ENCODE results near the gene CDC14A. TPM values are rescaled to one million over a fixed set of nuclear protein-coding genes. Genes with fewer than 3 reads are reported as not detected.

The CDC14A gene
- total RNA-seq, 2 donors from 2014 or later = 10.6 to 11.3 TPM

DNA sequence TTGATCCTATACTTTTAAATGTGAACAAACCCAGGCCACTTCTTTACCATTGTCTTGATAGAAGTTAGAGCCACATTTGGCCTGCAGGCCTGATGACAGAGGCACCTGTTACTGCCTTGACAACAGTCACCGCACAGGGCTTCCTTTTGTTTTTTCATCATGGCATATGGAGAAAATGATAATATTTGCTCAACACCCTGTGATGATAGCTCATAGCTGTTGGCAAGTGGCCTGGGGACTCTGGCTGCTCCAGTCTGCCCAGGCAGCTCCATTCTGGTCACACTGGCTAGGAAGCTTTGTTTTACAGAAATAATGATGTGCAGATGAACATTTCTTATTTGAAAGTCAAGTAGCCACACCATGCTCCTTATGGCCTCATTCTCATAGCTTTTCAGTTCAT, 96.1 kb downstream of the CDC14A start:
- ATAC-seq (ENCODE audit: insufficient number of reproducible peaks, low FRiP score, low read depth) = no peak
- Histone ChIP-seq H3K36me3 (no peaks in the 10 kb centered on the region), H3K4me1 (ENCODE audit: control insufficient read depth in 1 of 2, low read depth in 2 of 2) (no peaks in the 10 kb centered on the region), H3K4me3 (no peak overlapping the region), H3K27me3 (replicated peaks; ENCODE audit: insufficient read depth) (no peaks in the 10 kb centered on the region), H3K27ac (no peak overlapping the region), H3K9me3 (no peaks in the 10 kb centered on the region)
- DNase-seq (ENCODE audit: low spot score) = no peak
- TF ChIP-seq, protein P1, sequence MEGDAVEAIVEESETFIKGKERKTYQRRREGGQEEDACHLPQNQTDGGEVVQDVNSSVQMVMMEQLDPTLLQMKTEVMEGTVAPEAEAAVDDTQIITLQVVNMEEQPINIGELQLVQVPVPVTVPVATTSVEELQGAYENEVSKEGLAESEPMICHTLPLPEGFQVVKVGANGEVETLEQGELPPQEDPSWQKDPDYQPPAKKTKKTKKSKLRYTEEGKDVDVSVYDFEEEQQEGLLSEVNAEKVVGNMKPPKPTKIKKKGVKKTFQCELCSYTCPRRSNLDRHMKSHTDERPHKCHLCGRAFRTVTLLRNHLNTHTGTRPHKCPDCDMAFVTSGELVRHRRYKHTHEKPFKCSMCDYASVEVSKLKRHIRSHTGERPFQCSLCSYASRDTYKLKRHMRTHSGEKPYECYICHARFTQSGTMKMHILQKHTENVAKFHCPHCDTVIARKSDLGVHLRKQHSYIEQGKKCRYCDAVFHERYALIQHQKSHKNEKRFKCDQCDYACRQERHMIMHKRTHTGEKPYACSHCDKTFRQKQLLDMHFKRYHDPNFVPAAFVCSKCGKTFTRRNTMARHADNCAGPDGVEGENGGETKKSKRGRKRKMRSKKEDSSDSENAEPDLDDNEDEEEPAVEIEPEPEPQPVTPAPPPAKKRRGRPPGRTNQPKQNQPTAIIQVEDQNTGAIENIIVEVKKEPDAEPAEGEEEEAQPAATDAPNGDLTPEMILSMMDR (IDR thresholded peaks at IDR 0.05) = no peak

DNA sequence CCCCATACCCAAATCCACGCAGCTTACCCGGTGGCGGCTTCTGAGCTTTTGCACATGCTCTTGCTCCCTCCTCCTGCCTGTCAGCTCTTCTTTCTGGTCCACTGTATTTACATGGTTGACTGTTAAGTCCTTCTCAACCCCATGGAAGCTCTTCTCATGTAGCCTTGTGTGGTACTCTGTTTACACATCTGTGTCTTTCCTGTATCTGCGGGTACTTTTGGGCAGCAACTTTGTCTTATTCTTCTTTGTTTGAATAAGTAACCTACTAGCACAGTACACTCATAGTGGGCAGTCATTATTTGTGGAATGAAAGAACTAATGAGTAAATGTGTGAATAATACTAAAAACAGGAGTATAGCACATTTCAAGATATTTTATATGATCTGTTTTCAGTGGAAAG, 97.2 kb downstream of the CDC14A start:
- no peak for DNase-seq (ENCODE audit: low spot score)
- Histone ChIP-seq H3K27me3 (replicated peaks; ENCODE audit: insufficient read depth) (no peaks in the 10 kb centered on the region), H3K27ac (no peak overlapping the region), H3K4me3 (no peak overlapping the region), H3K4me1 (ENCODE audit: control insufficient read depth in 1 of 2, low read depth in 2 of 2) (no peaks in the 10 kb centered on the region), H3K9me3 (no peaks in the 10 kb centered on the region), H3K36me3 (no peaks in the 10 kb centered on the region)
- TF ChIP-seq, protein P1 (IDR thresholded peaks at IDR 0.05) = no peak
- ATAC-seq (ENCODE audit: insufficient number of reproducible peaks, low FRiP score, low read depth) = no peak

DNA sequence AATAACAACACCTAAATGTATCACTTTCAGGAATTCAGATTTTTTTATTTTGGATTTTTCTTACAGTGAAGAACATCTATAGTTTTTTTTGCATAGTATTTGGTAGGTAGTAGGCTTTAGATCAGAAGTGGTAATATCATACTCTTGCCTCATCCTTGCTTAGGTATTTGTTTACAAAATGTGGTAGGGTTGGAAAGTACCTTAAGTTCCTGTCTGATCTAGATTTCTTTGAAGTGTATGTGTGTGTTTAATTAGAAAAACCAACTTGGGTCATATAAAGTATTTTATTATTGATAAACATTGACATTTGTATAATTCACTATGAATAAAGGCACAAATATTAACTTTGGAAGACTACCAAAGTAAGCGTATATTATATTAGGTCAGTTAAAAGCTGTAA, 100.3 kb downstream of the CDC14A start:
- Histone ChIP-seq H3K27ac (no peak overlapping the region), H3K36me3 (no peaks in the 10 kb centered on the region), H3K4me3 (no peak overlapping the region), H3K9me3 (no peaks in the 10 kb centered on the region), H3K4me1 (ENCODE audit: control insufficient read depth in 1 of 2, low read depth in 2 of 2) (no peaks in the 10 kb centered on the region), H3K27me3 (replicated peaks; ENCODE audit: insufficient read depth) (no peaks in the 10 kb centered on the region)
- DNase-seq (ENCODE audit: low spot score) (no peak), ATAC-seq (ENCODE audit: insufficient number of reproducible peaks, low FRiP score, low read depth) (no peak)
- TF ChIP-seq, protein P1 (IDR thresholded peaks at IDR 0.05) = no peak

DNA sequence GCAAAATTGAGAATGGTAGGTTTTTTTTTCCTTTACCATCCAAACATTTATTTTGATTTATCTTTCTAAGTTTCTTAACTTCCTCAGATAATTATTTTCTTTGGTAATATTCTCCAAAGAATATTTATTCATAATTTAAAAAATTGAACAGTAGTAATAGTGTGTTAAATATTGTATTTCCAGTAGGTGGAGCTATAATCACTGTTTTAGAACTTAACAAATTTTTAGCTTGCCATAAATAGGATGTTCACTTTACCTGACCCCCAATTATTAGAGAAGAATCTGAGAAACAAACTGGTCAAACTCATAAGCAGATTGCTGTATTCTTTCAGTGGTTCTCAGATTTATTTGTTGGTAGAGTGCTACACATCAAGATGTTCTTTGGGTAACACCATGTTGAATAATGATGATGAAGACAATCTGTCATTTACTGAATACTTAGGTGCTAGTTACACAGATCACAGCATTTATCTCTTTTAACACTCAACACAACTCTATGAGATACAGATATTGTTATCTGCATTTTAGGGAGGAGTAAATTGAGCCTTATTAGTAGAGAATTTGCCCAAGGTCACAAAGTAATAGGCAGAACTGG, 103.3 kb downstream of the CDC14A start:
- Histone ChIP-seq H3K27ac (no peak overlapping the region), H3K36me3 (no peaks in the 10 kb centered on the region), H3K4me1 (ENCODE audit: control insufficient read depth in 1 of 2, low read depth in 2 of 2) (peaks cover 0 to 9% of the 10 kb centered on the region in 2 donors), H3K4me3 (no peak overlapping the region), H3K9me3 (no peaks in the 10 kb centered on the region), H3K27me3 (replicated peaks; ENCODE audit: insufficient read depth) (no peaks in the 10 kb centered on the region)
- DNase-seq (ENCODE audit: low spot score) = no peak
- TF ChIP-seq, protein P1 (IDR thresholded peaks at IDR 0.05) = peak; percentile 41
- no peak for ATAC-seq (ENCODE audit: insufficient number of reproducible peaks, low FRiP score, low read depth)

DNA sequence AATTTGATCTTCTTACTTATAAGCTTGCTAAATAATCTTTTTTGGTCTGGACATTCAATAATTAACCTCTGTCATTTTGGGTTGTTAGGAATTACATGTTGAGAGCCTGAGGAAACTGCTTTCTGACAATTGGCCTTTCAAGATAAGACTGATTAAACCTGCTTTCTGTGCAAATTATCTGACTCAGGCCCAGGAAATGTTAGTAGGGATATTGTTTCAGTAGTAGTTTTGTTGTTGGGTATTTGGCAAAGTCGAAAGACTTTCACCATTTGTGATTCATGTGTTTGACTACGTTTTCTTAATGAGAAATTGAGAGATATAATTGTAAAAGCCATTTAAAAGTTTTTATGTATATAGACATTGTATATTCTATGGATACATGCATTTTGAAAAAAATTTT, 104.6 kb downstream of the CDC14A start:
- DNase-seq (ENCODE audit: low spot score) = no peak
- Histone ChIP-seq H3K9me3 (no peaks in the 10 kb centered on the region), H3K27me3 (replicated peaks; ENCODE audit: insufficient read depth) (no peaks in the 10 kb centered on the region), H3K4me3 (no peak overlapping the region), H3K27ac (no peak overlapping the region), H3K4me1 (ENCODE audit: control insufficient read depth in 1 of 2, low read depth in 2 of 2) (peaks cover 0 to 9% of the 10 kb centered on the region in 2 donors), H3K36me3 (no peaks in the 10 kb centered on the region)
- TF ChIP-seq, protein P1 (IDR thresholded peaks at IDR 0.05) = no peak
- ATAC-seq (ENCODE audit: insufficient number of reproducible peaks, low FRiP score, low read depth) = no peak
